K562 (cell line): ENCODE measurements around the gene KCND1. TPM values are rescaled to one million over a fixed set of nuclear protein-coding genes. Genes with fewer than 3 reads are reported as not detected.

Source experiments
- C11orf30 ChIP-seq: fragments of 450-650 bp; IDR thresholded peaks from 2 replicates; pipeline ENCODE4 v1.6.1; 2016; ENCODE audit warnings: low read depth, mild to moderate bottlenecking
- CBX1 ChIP-seq: sonication (generic); IDR thresholded peaks from 2 replicates; pipeline ENCODE4 v1.6.1; 2016; ENCODE audit warnings: antibody characterized with exemption, low read depth, mild to moderate bottlenecking
- CTBP1 ChIP-seq: fragments of 450-650 bp; IDR thresholded peaks from 2 replicates; pipeline ENCODE4 v1.6.1; 2016; ENCODE audit warnings: borderline replicate concordance
- EGR1 ChIP-seq: fragments of 450-650 bp; conservative IDR thresholded peaks from 2 replicates; pipeline ENCODE4 v1.6.1; 2017; ENCODE audit warnings: mild to moderate bottlenecking
- EP400 ChIP-seq: fragments of 450-650 bp; IDR thresholded peaks from 2 replicates; pipeline ENCODE4 v1.6.1; 2017; ENCODE audit warnings: antibody characterized with exemption, mild to moderate bottlenecking, moderate library complexity
- ETV1 ChIP-seq: fragments of 450-650 bp; conservative IDR thresholded peaks from 2 replicates; pipeline ENCODE4 v1.6.1; 2016; ENCODE audit warnings: missing genetic modification characterization, control low read depth, low read depth, missing compliant biosample characterization
- FOXJ2 ChIP-seq: fragments of 200-800 bp; sonication (Bioruptor generic); IDR thresholded peaks from 2 replicates; pipeline ENCODE4 v1.6.1; 2016; ENCODE audit warnings: missing genetic modification characterization, missing compliant biosample characterization
- HDAC1 ChIP-seq, 2 experiments: fragments of 450-650 bp; IDR thresholded peaks; 2 replicates each; pipeline ENCODE4 v1.6.1; 2016 to 2017; ENCODE audit warnings: inconsistent platforms in 1 of 2, mild to moderate bottlenecking in 1 of 2, moderate library complexity in 1 of 2
- MBD2 ChIP-seq: sonication (generic); IDR thresholded peaks from 2 replicates; pipeline ENCODE4 v1.6.1; 2016; ENCODE audit warnings: low read depth, borderline replicate concordance
- NCOA1 ChIP-seq: fragments of 450-650 bp; IDR thresholded peaks from 2 replicates; pipeline ENCODE4 v1.6.1; 2016; ENCODE audit warnings: low read depth
- NEUROD1 ChIP-seq: fragments of 150-350 bp; IDR thresholded peaks from 2 replicates; pipeline ENCODE4 v1.6.1; 2014; ENCODE audit warnings: borderline replicate concordance, low read length, low read depth; ENCODE audit not compliant: partially characterized antibody
- NFRKB ChIP-seq: fragments of 450-650 bp; IDR thresholded peaks from 2 replicates; pipeline ENCODE4 v1.6.1; 2016; ENCODE audit warnings: low read depth
- POLR2AphosphoS5 ChIP-seq: IDR thresholded peaks from 2 replicates; pipeline ENCODE4 v1.6.1; 2011; ENCODE audit warnings: mild to moderate bottlenecking, low read depth, low read length, moderate library complexity; ENCODE audit not compliant: control insufficient read depth, insufficient read depth
- POLR2G ChIP-seq: fragments of 200-400 bp; formaldehyde crosslinking; IDR thresholded peaks from 2 replicates; pipeline ENCODE4 v1.6.1; 2017; ENCODE audit warnings: low read depth, mild to moderate bottlenecking, antibody characterized with exemption, low read length, moderate library complexity
- SP1 ChIP-seq: sonication (generic); formaldehyde crosslinking; IDR thresholded peaks from 2 replicates; pipeline ENCODE4 v1.8.1; 2022; ENCODE audit warnings: mild to moderate bottlenecking, missing genetic modification reagents
- SPI1 ChIP-seq: IDR thresholded peaks from 2 replicates; pipeline ENCODE4 v1.6.1; 2011; ENCODE audit warnings: low read depth, low read length, control low read depth, borderline replicate concordance
- TRIM28 ChIP-seq: fragments of 450-650 bp; IDR thresholded peaks from 2 replicates; pipeline ENCODE4 v1.6.1; 2017
- ZKSCAN1 ChIP-seq: fragments of 150-350 bp; IDR thresholded peaks from 2 replicates; pipeline ENCODE4 v1.6.1; 2016; ENCODE audit warnings: low read depth, low read length
- ZNF175 ChIP-seq: fragments of 200-800 bp; sonication (Bioruptor generic); IDR thresholded peaks from 2 replicates; pipeline ENCODE4 v1.6.1; 2016; ENCODE audit warnings: low read depth, mild to moderate bottlenecking, missing genetic modification characterization, missing compliant biosample characterization
- polyA plus RNA-seq, 8 experiments: library from polyadenylated mRNA; depleted of rRNA in 4 of 8; stranded (reverse) in 5 of 8; unstranded in 3 of 8; fragments of >200 nt; fragmentation: Nextera tagmentation in 2 of 8; fragmentation: Illumina TruSeq in 1 of 8; extraction: Ambion mirVana in 2 of 8; extraction: Trizol in 1 of 8; gene quantifications; 2 replicates each; pipeline versions ENCODE4 v1.2.1 to v1.2.3, GENCODE V29; 2011 to 2014; ENCODE audit warnings: inconsistent platforms in 1 of 8, missing spikeins in 1 of 8
- total RNA-seq, 7 experiments: library from RNA; depleted of rRNA in 6 of 7; stranded (reverse); fragments of >200 nt in 6 of 7; fragmentation: Illumina TruSeq in 2 of 7; extraction: Trizol in 2 of 7; gene quantifications; 2 replicates each; pipeline versions ENCODE4 v1.2.1 to v1.2.3, GENCODE V29; 2011 to 2021; ENCODE audit warnings: low replicate concordance in 1 of 7
- TF ChIP-seq, protein P1 (sequence below): fragments of 250-450 bp; sonication (Bioruptor Pico); IDR thresholded peaks from 2 replicates; pipeline ENCODE4 v1.4.0; 2020; ENCODE audit warnings: mild to moderate bottlenecking, moderate library complexity, borderline replicate concordance
- TF ChIP-seq, protein P2 (sequence below): fragments of 250-450 bp; sonication (Bioruptor Pico); IDR thresholded peaks from 2 replicates; pipeline ENCODE4 v1.8.0; 2022; ENCODE audit warnings: inconsistent platforms, mild to moderate bottlenecking, moderate library complexity, borderline replicate concordance

The KCND1 gene
- total and polyA plus RNA-seq, 9 of the 15 experiments (the other 6 are each of a cell fraction or from before 2014, with no cell fraction given) = 0.06 to 0.83 (median 0.39) TPM; not detected in 1

DNA sequence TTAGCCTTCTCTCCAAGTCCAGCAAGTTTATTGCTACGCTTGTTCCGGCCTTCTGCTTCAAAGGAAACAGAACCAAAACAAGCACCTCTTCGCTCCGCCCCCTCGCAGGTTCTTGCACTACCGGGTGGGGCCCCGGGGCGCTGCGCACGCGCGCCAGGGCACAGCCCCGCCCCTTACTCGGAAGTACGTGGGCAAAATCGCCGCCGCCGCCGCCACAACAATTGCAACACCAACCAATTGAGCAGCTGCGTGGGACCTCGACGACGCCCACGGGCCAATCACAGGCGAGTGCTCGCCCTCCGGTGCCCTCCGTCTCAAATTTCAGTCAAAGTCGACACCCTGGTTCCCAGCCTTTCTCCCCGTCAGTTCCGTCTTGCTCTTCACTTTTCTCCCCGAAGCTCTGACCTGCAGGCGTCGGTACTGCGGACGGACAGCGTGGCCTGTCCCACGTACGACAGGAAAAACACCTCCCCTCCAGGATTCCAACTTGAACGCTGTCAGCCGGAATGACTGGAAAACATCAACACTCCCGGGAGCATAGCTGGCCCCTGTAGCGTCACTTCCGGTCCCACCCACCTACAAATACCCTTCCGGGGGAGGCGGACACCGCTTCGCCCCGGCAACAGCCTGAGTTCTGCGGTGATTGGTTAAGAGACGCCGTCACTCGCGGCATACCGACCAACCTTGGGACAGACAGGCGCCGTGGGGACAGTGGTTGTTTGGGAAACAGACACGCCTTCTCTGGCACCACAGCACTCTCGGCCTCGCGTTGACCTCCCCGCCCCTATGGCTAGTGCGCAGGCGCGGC is 13.6 kb downstream of the KCND1 start (continued):
- TF ChIP-seq ZNF175 (CRISPR knock-in tag) = no peak
- TF ChIP-seq ZKSCAN1 = no peak
- TF ChIP-seq SPI1 = no peak
- TF ChIP-seq SP1 (CRISPR knock-in tag) = peak; percentile 74
- peak in 1 of 2 experiments; percentile 83; a peak in 2 of 4 replicates for TF ChIP-seq HDAC1 (IDR thresholded peaks at IDR 0.05)
- TF ChIP-seq NFRKB = 0 out of 2 replicates have a peak, but pooled peaks have one; percentile 21
- peak; percentile 79 for TF ChIP-seq C11orf30
- TF ChIP-seq NEUROD1 = peak; percentile 86
- TF ChIP-seq EGR1 = peak; percentile 77
- TF ChIP-seq, protein P1, sequence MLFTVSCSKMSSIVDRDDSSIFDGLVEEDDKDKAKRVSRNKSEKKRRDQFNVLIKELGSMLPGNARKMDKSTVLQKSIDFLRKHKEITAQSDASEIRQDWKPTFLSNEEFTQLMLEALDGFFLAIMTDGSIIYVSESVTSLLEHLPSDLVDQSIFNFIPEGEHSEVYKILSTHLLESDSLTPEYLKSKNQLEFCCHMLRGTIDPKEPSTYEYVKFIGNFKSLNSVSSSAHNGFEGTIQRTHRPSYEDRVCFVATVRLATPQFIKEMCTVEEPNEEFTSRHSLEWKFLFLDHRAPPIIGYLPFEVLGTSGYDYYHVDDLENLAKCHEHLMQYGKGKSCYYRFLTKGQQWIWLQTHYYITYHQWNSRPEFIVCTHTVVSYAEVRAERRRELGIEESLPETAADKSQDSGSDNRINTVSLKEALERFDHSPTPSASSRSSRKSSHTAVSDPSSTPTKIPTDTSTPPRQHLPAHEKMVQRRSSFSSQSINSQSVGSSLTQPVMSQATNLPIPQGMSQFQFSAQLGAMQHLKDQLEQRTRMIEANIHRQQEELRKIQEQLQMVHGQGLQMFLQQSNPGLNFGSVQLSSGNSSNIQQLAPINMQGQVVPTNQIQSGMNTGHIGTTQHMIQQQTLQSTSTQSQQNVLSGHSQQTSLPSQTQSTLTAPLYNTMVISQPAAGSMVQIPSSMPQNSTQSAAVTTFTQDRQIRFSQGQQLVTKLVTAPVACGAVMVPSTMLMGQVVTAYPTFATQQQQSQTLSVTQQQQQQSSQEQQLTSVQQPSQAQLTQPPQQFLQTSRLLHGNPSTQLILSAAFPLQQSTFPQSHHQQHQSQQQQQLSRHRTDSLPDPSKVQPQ (CRISPR knock-in tag) = no peak
- TF ChIP-seq, protein P2, sequence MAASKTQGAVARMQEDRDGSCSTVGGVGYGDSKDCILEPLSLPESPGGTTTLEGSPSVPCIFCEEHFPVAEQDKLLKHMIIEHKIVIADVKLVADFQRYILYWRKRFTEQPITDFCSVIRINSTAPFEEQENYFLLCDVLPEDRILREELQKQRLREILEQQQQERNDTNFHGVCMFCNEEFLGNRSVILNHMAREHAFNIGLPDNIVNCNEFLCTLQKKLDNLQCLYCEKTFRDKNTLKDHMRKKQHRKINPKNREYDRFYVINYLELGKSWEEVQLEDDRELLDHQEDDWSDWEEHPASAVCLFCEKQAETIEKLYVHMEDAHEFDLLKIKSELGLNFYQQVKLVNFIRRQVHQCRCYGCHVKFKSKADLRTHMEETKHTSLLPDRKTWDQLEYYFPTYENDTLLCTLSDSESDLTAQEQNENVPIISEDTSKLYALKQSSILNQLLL = no peak
- peak; percentile 85 for TF ChIP-seq ETV1 (tag)
- peak; percentile 17; the same call in 1 of the 2 replicates for TF ChIP-seq TRIM28
- TF ChIP-seq NCOA1 = peak; percentile 53; the same call in 1 of the 2 replicates
- no peak for TF ChIP-seq CBX1
- peak; percentile 9; the same call in 1 of the 2 replicates for TF ChIP-seq CTBP1
- TF ChIP-seq POLR2AphosphoS5 = peak; percentile 61; the same call in 1 of the 2 replicates
- TF ChIP-seq POLR2G = peak; percentile 25
- peak; percentile 82 for TF ChIP-seq EP400
- TF ChIP-seq MBD2 = 0 out of 2 replicates have a peak, but pooled peaks have one; percentile 47
- TF ChIP-seq FOXJ2 (tag) = peak; percentile 63; the same call in 1 of the 2 replicates
